ENCODE results near the gene PARD3.

GRCh38 chr10:34587680-34588019 lies 227.4 kb downstream of the PARD3 start:
- no peak for TF ChIP-seq CTCF (IDR thresholded peaks at IDR 0.05)
- TF ChIP-seq EP300 (IDR thresholded peaks at IDR 0.05), result no peak
